OCI-LY7 (cell line): ENCODE results near the gene SCARF2. TPM values are rescaled to one million over a fixed set of nuclear protein-coding genes. Genes with fewer than 3 reads are reported as not detected.
"Not testable (repeated sequence)": the region's sequence is repeated elsewhere in the genome, so short reads cannot be mapped to it uniquely, and the experiment has no call there.

Experiments
- BruUV-seq: library from RNA; stranded (reverse); fragments of 400-500 nt; replicated peaks from 2 replicates; lab custom pipeline; 2021; lab: Mats Ljungman, UMichigan
- CTCF ChIA-PET: fragments of 300-600 bp; sonication (Branson Sonifier 250); formaldehyde crosslinking; loops from one replicate; lab custom pipeline; 2022; ENCODE audit warnings: antibody characterized with exemption; ENCODE audit not compliant: unreplicated experiment; lab: Charles Lee
- POLR2A ChIA-PET: fragments of 300-600 bp; sonication (Branson Sonifier 250); formaldehyde crosslinking; loops from one replicate; lab custom pipeline; 2022; ENCODE audit warnings: antibody characterized with exemption; lab: Charles Lee
- DNase-seq: peaks from one replicate; pipeline ENCODE4 v3.0.0-alpha.2; 2015; ENCODE audit warnings: low spot score
- H2AFZ ChIP-seq: fragments of 200-600 bp; sonication (generic), shearing (Covaris generic); 2 replicates; pipeline ENCODE4 v1.6.1; 2014; ENCODE audit warnings: mild to moderate bottlenecking, antibody characterized with exemption, low read length, moderate library complexity
- H3K27ac ChIP-seq: fragments of 200-600 bp; sonication (generic); 2 replicates; pipeline ENCODE4 v1.5.1; 2014; ENCODE audit warnings: mixed run types, low read depth, mild to moderate bottlenecking, moderate library complexity, low read length, inconsistent platforms; ENCODE audit not compliant: poor library complexity, severe bottlenecking
- H3K36me3 ChIP-seq: fragments of 200-600 bp; sonication (generic); 2 replicates; pipeline ENCODE4 v1.6.1; 2014; ENCODE audit warnings: mild to moderate bottlenecking, antibody characterized with exemption, low read length, moderate library complexity, mixed read lengths; ENCODE audit not compliant: insufficient read depth
- H3K4me1 ChIP-seq: fragments of 200-600 bp; sonication (generic); 2 replicates; pipeline ENCODE4 v1.5.1; 2014; ENCODE audit warnings: mild to moderate bottlenecking, low read length; ENCODE audit not compliant: insufficient read depth, poor library complexity, severe bottlenecking
- H3K4me2 ChIP-seq: fragments of 200-600 bp; sonication (generic); 2 replicates; pipeline ENCODE4 v1.6.1; 2014; ENCODE audit warnings: mild to moderate bottlenecking, low read length
- H3K4me3 ChIP-seq: fragments of 200-600 bp; sonication (generic); 2 replicates; pipeline ENCODE4 v1.5.1; 2014; ENCODE audit warnings: mild to moderate bottlenecking, low read depth, low read length; ENCODE audit not compliant: poor library complexity, severe bottlenecking
- H3K79me2 ChIP-seq: fragments of 200-600 bp; sonication (generic); 2 replicates; pipeline ENCODE4 v1.6.1; 2016; ENCODE audit warnings: low read depth, mild to moderate bottlenecking, low read length, moderate library complexity, mixed read lengths; ENCODE audit not compliant: insufficient read depth
- H3K9me2 ChIP-seq: fragments of 200-600 bp; sonication (generic); 2 replicates; pipeline ENCODE4 v1.6.1; 2016; ENCODE audit warnings: mild to moderate bottlenecking, low read length, mixed read lengths; ENCODE audit not compliant: insufficient read depth
- H3K9me3 ChIP-seq: fragments of 200-600 bp; sonication (generic); 2 replicates; pipeline ENCODE4 v1.6.1; 2014; ENCODE audit warnings: mild to moderate bottlenecking, mixed run types, low read length, mixed read lengths
- H4K20me1 ChIP-seq: fragments of 200-600 bp; sonication (generic); 2 replicates; pipeline ENCODE4 v1.6.1; 2014; ENCODE audit warnings: mild to moderate bottlenecking, antibody characterized with exemption, low read length, moderate library complexity, mixed read lengths; ENCODE audit not compliant: insufficient read depth
- CTCF ChIP-seq: fragments of 200-600 bp; sonication (generic); conservative IDR thresholded peaks from 2 replicates; pipeline ENCODE4 v1.5.1; 2014; ENCODE audit warnings: mild to moderate bottlenecking, antibody characterized with exemption, low read length, moderate library complexity, mixed read lengths
- EZH2phosphoT487 ChIP-seq: fragments of 200-600 bp; sonication (generic); IDR thresholded peaks from 2 replicates; pipeline ENCODE4 v1.6.1; 2018; ENCODE audit warnings: low read depth, borderline replicate concordance, mild to moderate bottlenecking, mixed run types, antibody characterized with exemption, low read length, moderate library complexity, mixed read lengths
- intact Hi-C: fragments of 100-400 bp; cut with micrococcal nuclease; formaldehyde crosslinking; loops from one replicate; pipeline ENCODE4 v1.10.0; 2022; ENCODE audit not compliant: unreplicated experiment
- small RNA-seq: library from RNA; depleted of rRNA; stranded (forward); fragments of <200 nt; gene quantifications from one replicate; pipeline ENCODE3, GENCODE V24; 2014
- total RNA-seq, 2 experiments: library from RNA; depleted of rRNA in 1 of 2; stranded (reverse); fragments of >200 nt in 1 of 2; shearing (Covaris generic) in 1 of 2; gene quantifications; 2 replicates each; pipeline ENCODE4 v1.2.3, GENCODE V29; 2014 to 2022

SCARF2 gene
- total RNA-seq, 2 experiments from 2014 or later: 1.0 to 2.2 TPM

GRCh38 chr22:20378110-20378509 lies 59.5 kb downstream of the SCARF2 start:
- no peak overlapping the region for H3K4me3 ChIP-seq
- no peak for TF ChIP-seq CTCF
- no peak for TF ChIP-seq EZH2phosphoT487
- no peaks in the 10 kb centered on the region for H3K4me1 ChIP-seq
- POLR2A ChIA-PET: no interaction called here
- no peaks in the 10 kb centered on the region for H3K36me3 ChIP-seq
- intact Hi-C loops: no loop called here
- no TSS peak for BruUV-seq
- no peak overlapping the region for H2AFZ ChIP-seq
- no peaks in the 10 kb centered on the region for H3K79me2 ChIP-seq
- H3K9me3 ChIP-seq: no peaks in the 10 kb centered on the region
- H3K4me2 ChIP-seq: no peak overlapping the region
- H3K9me2 ChIP-seq: no peaks in the 10 kb centered on the region
- no peak overlapping the region for H3K27ac ChIP-seq
- H4K20me1 ChIP-seq: no peaks in the 10 kb centered on the region
- no peak for DNase-seq
- CTCF ChIA-PET: no interaction called here

DNA sequence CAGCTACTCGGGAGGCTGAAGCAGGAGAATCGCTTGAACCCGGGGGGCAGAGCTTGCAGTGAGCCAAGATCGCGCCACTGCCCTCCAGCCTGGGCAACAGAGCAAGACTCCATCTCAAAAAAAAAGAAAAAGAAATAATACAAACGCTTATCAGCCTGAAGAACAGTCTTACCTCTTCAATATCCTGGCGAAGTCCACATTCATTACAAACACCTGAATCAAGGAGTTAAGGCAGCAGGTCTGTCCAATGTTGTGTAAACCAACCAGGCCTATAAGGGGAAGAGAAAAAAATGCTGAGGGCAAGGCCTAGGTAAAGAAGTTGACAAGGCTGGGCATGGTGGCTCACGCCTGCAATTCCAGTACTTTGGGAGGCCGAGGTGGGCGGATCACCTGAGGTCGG lies 60.6 kb downstream of the SCARF2 start:
- H3K4me3 ChIP-seq, H3K4me2 ChIP-seq, H3K79me2 ChIP-seq, H3K4me1 ChIP-seq, H3K9me2 ChIP-seq, POLR2A ChIA-PET, intact Hi-C loops, CTCF ChIA-PET, H3K27ac ChIP-seq, DNase-seq, BruUV-seq, H4K20me1 ChIP-seq, H3K9me3 ChIP-seq, H3K36me3 ChIP-seq, H2AFZ ChIP-seq: not testable (repeated sequence)

- POLR2A ChIA-PET, H2AFZ ChIP-seq, BruUV-seq, H3K36me3 ChIP-seq, H3K79me2 ChIP-seq, H3K27ac ChIP-seq, H3K9me3 ChIP-seq, H3K9me2 ChIP-seq, intact Hi-C loops, CTCF ChIA-PET, H4K20me1 ChIP-seq, H3K4me1 ChIP-seq, H3K4me2 ChIP-seq, DNase-seq, H3K4me3 ChIP-seq: not testable (repeated sequence)
These were observed 61.3 kb downstream of the SCARF2 start for GRCh38 chr22:20376281-20376680.

Small RNA genes within 50 kb of the gene (small RNA-seq; reads per million reads assigned to genes)
- gene RF00019 (not detected), gene RN7SL812P (not detected), gene RNU6-225P (not detected), gene RNY1P9 (not detected)

Other genes with a start within 250 kb of the SCARF2 start
- gene RTN4R, start 169.5 kb downstream of the SCARF2 start, total RNA-seq (2014; rRNA removed; shearing (Covaris generic)): not detected in 2 replicates
- gene RTN4R, start 169.5 kb downstream of the SCARF2 start, total RNA-seq (2022): not detected in 2 replicates
- 36.0 and 37.8 TPM in 2 replicates for gene DGCR6L, start 117.8 kb downstream of the SCARF2 start, total RNA-seq (2014; rRNA removed; shearing (Covaris generic))
- 18.9 and 22.5 TPM in 2 replicates for gene DGCR6L, start 117.8 kb downstream of the SCARF2 start, total RNA-seq (2022)
- gene ZNF74, start 43.7 kb downstream of the SCARF2 start, total RNA-seq (2014; rRNA removed; shearing (Covaris generic)): not detected in 2 replicates
- gene ZNF74, start 43.7 kb downstream of the SCARF2 start, total RNA-seq (2022): not detected in 2 replicates
- 11.4 and 14.8 TPM in 2 replicates for gene KLHL22, start 58.0 kb upstream of the SCARF2 start, total RNA-seq (2014; rRNA removed; shearing (Covaris generic))
- 32.9 and 38.1 TPM in 2 replicates for gene KLHL22, start 58.0 kb upstream of the SCARF2 start, total RNA-seq (2022)
- 26.7 and 28.7 TPM in 2 replicates for gene MED15, start 69.8 kb upstream of the SCARF2 start, total RNA-seq (2014; rRNA removed; shearing (Covaris generic))
- gene MED15, start 69.8 kb upstream of the SCARF2 start, total RNA-seq (2022): 62.5 and 79.2 TPM in 2 replicates